ENCODE measurements around the gene KDM5B. TPM values are rescaled to one million over a fixed set of nuclear protein-coding genes. Genes with fewer than 3 reads are reported as not detected.
A peak's percentile ranks its signal among the peaks of the same experiment; 100 is the strongest.
"Not testable (repeated sequence)": the region's sequence is repeated elsewhere in the genome, so short reads cannot be mapped to it uniquely, and the experiment has no call there.

Gene KDM5B
- total and polyA plus RNA-seq, 8 donors: 7.3 to 47.0 (median 22.9) TPM

GRCh38 chr1:202750024-202750423 lies 58.2 kb downstream of the KDM5B start:
- ATAC-seq: peak in 2 of 4 donors; percentile 17 to 18

DNA sequence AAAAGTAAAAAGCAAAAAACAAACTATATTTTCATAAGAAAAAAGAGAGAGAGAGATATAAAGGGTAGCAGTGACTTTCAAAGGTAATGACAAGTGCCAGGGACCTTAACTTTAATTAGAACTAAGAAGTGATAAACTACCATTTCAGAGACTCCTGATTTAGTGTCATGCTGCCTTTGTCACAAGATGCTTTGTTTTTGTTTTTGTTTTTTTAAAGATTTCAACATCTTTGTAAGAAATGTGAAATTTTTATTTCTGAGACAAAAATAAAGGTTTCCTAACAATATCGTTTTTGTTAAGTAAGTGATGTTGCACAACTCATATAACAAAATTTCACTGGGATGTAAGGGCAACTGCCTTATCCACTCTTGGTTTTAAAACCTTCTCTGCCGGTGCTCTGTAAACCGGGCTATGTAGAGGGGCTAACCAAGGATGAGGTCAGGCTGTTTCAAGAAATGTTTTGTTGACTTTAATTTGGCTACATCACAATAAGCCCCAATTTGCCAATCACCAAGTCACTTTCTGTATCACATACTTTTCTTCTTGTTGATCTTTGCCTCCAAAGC lies 62.8 kb downstream of the KDM5B start:
- Histone ChIP-seq H3K4me3 (no peak overlapping the region), H3K4me1 (no peaks in the 10 kb centered on the region), H3K9me3 (no peaks in the 10 kb centered on the region), H3K36me3 (peaks cover 0 to 60% (median 13%) of the 10 kb centered on the region in 3 donors), H3K27me3 (no peaks in the 10 kb centered on the region), H3K27ac (no peak overlapping the region)
- no peak for DNase-seq
- FAIRE-seq: no peak
- intact Hi-C loops (cut with DNase I): no loop called here
- 91 to 94% methylated on average over 3 of the region's 3 CpGs for WGBS, 2 donors
- TF ChIP-seq CTCF (IDR thresholded peaks at IDR 0.05): no peak
- no peak for ATAC-seq

More at GRCh38 chr1:202750024-202750423, 58.2 kb downstream of the KDM5B start:
- WGBS, 2 donors: 83 to 93% methylated on average over 2 of the region's 2 CpGs
- Histone ChIP-seq H3K4me3 (no peak overlapping the region), H3K9me3 (no peaks in the 10 kb centered on the region), H3K27ac (no peak overlapping the region), H3K36me3 (peaks cover 0 to 56% (median 11%) of the 10 kb centered on the region in 3 donors), H3K4me1 (no peaks in the 10 kb centered on the region), H3K27me3 (no peaks in the 10 kb centered on the region)
- FAIRE-seq: no peak
- no peak for TF ChIP-seq CTCF (IDR thresholded peaks at IDR 0.05)
- DNase-seq: no peak
- intact Hi-C loops (cut with DNase I): no loop called here

GRCh38 chr1:202744770-202745169 lies 63.5 kb downstream of the KDM5B start:
- WGBS, 2 donors: 97 to 100% methylated on average over 3 of the region's 3 CpGs
- H3K27ac ChIP-seq; intact Hi-C loops (cut with DNase I); H3K4me1 ChIP-seq; ATAC-seq; H3K27me3 ChIP-seq; H3K4me3 ChIP-seq; DNase-seq; H3K9me3 ChIP-seq; FAIRE-seq: not testable (repeated sequence)
- H3K36me3 ChIP-seq: peaks cover 0 to 54% (median 13%) of the 10 kb centered on the region in 3 donors

- Histone ChIP-seq H3K27ac (no peak overlapping the region), H3K4me1 (no peaks in the 10 kb centered on the region), H3K27me3 (no peaks in the 10 kb centered on the region), H3K4me3 (no peak overlapping the region), H3K9me3 (no peaks in the 10 kb centered on the region), H3K36me3 (peaks cover 0 to 38% (median 13%) of the 10 kb centered on the region in 3 donors)
- intact Hi-C loops (cut with DNase I): no loop called here
- DNase-seq: no peak
- no peak for TF ChIP-seq CTCF (IDR thresholded peaks at IDR 0.05)
- no peak for ATAC-seq
- WGBS, 2 donors: 97% methylated on average over 6 of the region's 6 CpGs
- FAIRE-seq: no peak
Measured at GRCh38 chr1:202742496-202742895, 65.7 kb downstream of the KDM5B start.

DNA sequence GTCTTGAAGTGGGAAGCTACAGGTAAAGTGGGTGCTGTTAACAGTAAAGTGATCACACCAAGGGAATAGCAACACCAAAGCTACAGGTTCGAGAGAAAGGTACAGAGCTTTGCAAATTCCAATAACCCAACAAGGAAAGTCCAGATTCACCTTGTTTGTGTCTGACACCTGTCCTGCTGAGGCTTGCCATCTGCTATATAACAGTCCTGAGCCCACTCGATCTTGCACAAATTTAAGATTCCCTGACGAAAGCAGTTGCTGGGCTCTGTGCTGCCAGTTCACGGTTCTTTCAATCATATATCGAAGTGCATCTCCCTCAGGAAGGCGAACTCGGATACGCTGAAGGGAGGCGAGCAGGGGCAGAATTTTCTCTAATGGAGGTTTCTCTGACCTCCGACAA lies 75.0 kb downstream of the KDM5B start:
- no peak overlapping the region for H3K4me3 ChIP-seq
- H3K4me1 ChIP-seq: no peaks in the 10 kb centered on the region
- TF ChIP-seq CTCF (IDR thresholded peaks at IDR 0.05): no peak
- no peak for ATAC-seq
- no peaks in the 10 kb centered on the region for H3K27me3 ChIP-seq
- H3K27ac ChIP-seq: no peak overlapping the region
- FAIRE-seq: no peak
- intact Hi-C loops (cut with DNase I): no loop called here
- no peak for DNase-seq
- no peaks in the 10 kb centered on the region for H3K9me3 ChIP-seq
- peaks cover 3 to 68% (median 39%) of the 10 kb centered on the region in 3 donors for H3K36me3 ChIP-seq
- 92 to 94% methylated on average over 10 of the region's 10 CpGs for WGBS, 2 donors

All from pancreas (tissue), 10 donors.